IPS-18a (cell line): ENCODE measurements around the gene PHC2.

Source experiments
- H3K27ac ChIP-seq: one replicate; pipeline ENCODE4 v1.5.1; 2013; ENCODE audit warnings: low read length
- H3K27me3 ChIP-seq: one replicate; pipeline ENCODE4 v1.6.1; 2013; ENCODE audit warnings: mild to moderate bottlenecking, low read length; ENCODE audit not compliant: control insufficient read depth, insufficient read depth
- H3K36me3 ChIP-seq: one replicate; pipeline ENCODE4 v1.6.1; 2013; ENCODE audit warnings: low read depth, low read length; ENCODE audit not compliant: control insufficient read depth
- H3K4me1 ChIP-seq: one replicate; pipeline ENCODE4 v1.6.1; 2013; ENCODE audit warnings: low read depth, low read length; ENCODE audit not compliant: control insufficient read depth
- H3K4me3 ChIP-seq: one replicate; pipeline ENCODE4 v1.5.1; 2013; ENCODE audit warnings: low read length
- H3K9ac ChIP-seq: one replicate; pipeline ENCODE4 v1.6.1; 2013; ENCODE audit warnings: mild to moderate bottlenecking, low read length, moderate library complexity
- H3K9me3 ChIP-seq: one replicate; pipeline ENCODE4 v1.6.1; 2013; ENCODE audit warnings: low read depth, low read length; ENCODE audit not compliant: control insufficient read depth

The PHC2 gene

GRCh38 chr1:33445108-33445507 is 14.2 kb upstream of the PHC2 start:
- Histone ChIP-seq H3K27me3 (no peaks in the 10 kb centered on the region), H3K27ac (no peak overlapping the region), H3K9ac (no peak overlapping the region), H3K36me3 (no peaks in the 10 kb centered on the region), H3K9me3 (no peaks in the 10 kb centered on the region), H3K4me3 (no peak overlapping the region), H3K4me1 (no peaks in the 10 kb centered on the region)

- no peaks in the 10 kb centered on the region for H3K9me3 ChIP-seq
- peaks cover 4% of the 10 kb centered on the region for H3K4me1 ChIP-seq
- no peaks in the 10 kb centered on the region for H3K27me3 ChIP-seq
- no peak overlapping the region for H3K4me3 ChIP-seq
- H3K36me3 ChIP-seq, result no peaks in the 10 kb centered on the region
- no peak overlapping the region for H3K27ac ChIP-seq
- no peak overlapping the region for H3K9ac ChIP-seq
Observed at GRCh38 chr1:33443705-33444180, 12.8 kb upstream of the PHC2 start.

GRCh38 chr1:33443080-33443704 is 12.3 kb upstream of the PHC2 start:
- Histone ChIP-seq H3K27ac (no peak overlapping the region), H3K4me3 (no peak overlapping the region), H3K9me3 (no peaks in the 10 kb centered on the region), H3K4me1 (peaks cover 4% of the 10 kb centered on the region), H3K27me3 (no peaks in the 10 kb centered on the region), H3K36me3 (no peaks in the 10 kb centered on the region), H3K9ac (no peak overlapping the region)

- Histone ChIP-seq H3K4me1 (peaks cover 4% of the 10 kb centered on the region), H3K9ac (no peak overlapping the region), H3K27me3 (no peaks in the 10 kb centered on the region), H3K9me3 (no peaks in the 10 kb centered on the region), H3K36me3 (no peaks in the 10 kb centered on the region), H3K4me3 (no peak overlapping the region), H3K27ac (no peak overlapping the region)
Observed at GRCh38 chr1:33442141-33442540, 11.2 kb upstream of the PHC2 start.

- H3K9me3 ChIP-seq, result no peaks in the 10 kb centered on the region
- H3K27ac ChIP-seq, result no peak overlapping the region
- no peak overlapping the region for H3K9ac ChIP-seq
- no peaks in the 10 kb centered on the region for H3K36me3 ChIP-seq
- no peak overlapping the region for H3K4me3 ChIP-seq
- H3K27me3 ChIP-seq, result no peaks in the 10 kb centered on the region
- H3K4me1 ChIP-seq, result peaks cover 4% of the 10 kb centered on the region
Observed at GRCh38 chr1:33441088-33441745, 10.3 kb upstream of the PHC2 start.

- no peaks in the 10 kb centered on the region for H3K27me3 ChIP-seq
- no peak overlapping the region for H3K4me3 ChIP-seq
- H3K27ac ChIP-seq, result no peak overlapping the region
- H3K9me3 ChIP-seq, result no peaks in the 10 kb centered on the region
- no peaks in the 10 kb centered on the region for H3K36me3 ChIP-seq
- H3K4me1 ChIP-seq, result peaks cover 4% of the 10 kb centered on the region
- H3K9ac ChIP-seq, result no peak overlapping the region
Observed at GRCh38 chr1:33439662-33440061, 8.8 kb upstream of the PHC2 start.

GRCh38 chr1:33438364-33439160 is 7.7 kb upstream of the PHC2 start:
- Histone ChIP-seq H3K36me3 (no peaks in the 10 kb centered on the region), H3K27ac (no peak overlapping the region), H3K4me3 (no peak overlapping the region), H3K9ac (no peak overlapping the region), H3K9me3 (no peaks in the 10 kb centered on the region), H3K27me3 (no peaks in the 10 kb centered on the region), H3K4me1 (peaks cover 4% of the 10 kb centered on the region)

GRCh38 chr1:33436557-33437285 is 5.8 kb upstream of the PHC2 start:
- no peaks in the 10 kb centered on the region for H3K36me3 ChIP-seq
- no peak overlapping the region for H3K4me3 ChIP-seq
- H3K27ac ChIP-seq, result no peak overlapping the region
- no peaks in the 10 kb centered on the region for H3K9me3 ChIP-seq
- H3K9ac ChIP-seq, result no peak overlapping the region
- H3K27me3 ChIP-seq, result peaks cover 4% of the 10 kb centered on the region
- peaks cover 4% of the 10 kb centered on the region for H3K4me1 ChIP-seq

- Histone ChIP-seq H3K36me3 (no peaks in the 10 kb centered on the region), H3K4me3 (no peak overlapping the region), H3K4me1 (peaks cover 4% of the 10 kb centered on the region), H3K27me3 (peaks cover 11% of the 10 kb centered on the region), H3K9ac (no peak overlapping the region), H3K9me3 (no peaks in the 10 kb centered on the region), H3K27ac (no peak overlapping the region)
Observed at GRCh38 chr1:33435096-33435820, 4.4 kb upstream of the PHC2 start.

GRCh38 chr1:33434363-33434750 is 3.5 kb upstream of the PHC2 start:
- Histone ChIP-seq H3K27me3 (peaks cover 20% of the 10 kb centered on the region), H3K27ac (no peak overlapping the region), H3K4me3 (no peak overlapping the region), H3K4me1 (peaks cover 8% of the 10 kb centered on the region), H3K9ac (no peak overlapping the region), H3K36me3 (no peaks in the 10 kb centered on the region), H3K9me3 (no peaks in the 10 kb centered on the region)
